HG02571 (cell line): Measurements from ENCODE around the gene STH.

ENCODE experiments used
- ATAC-seq: cut with Tn5 transposase; IDR thresholded peaks from one replicate; pipeline ENCODE4 v1.9.1; 2021; ENCODE audit warnings: mild to moderate bottlenecking, moderate library complexity; ENCODE audit not compliant: unreplicated experiment

STH gene

DNA sequence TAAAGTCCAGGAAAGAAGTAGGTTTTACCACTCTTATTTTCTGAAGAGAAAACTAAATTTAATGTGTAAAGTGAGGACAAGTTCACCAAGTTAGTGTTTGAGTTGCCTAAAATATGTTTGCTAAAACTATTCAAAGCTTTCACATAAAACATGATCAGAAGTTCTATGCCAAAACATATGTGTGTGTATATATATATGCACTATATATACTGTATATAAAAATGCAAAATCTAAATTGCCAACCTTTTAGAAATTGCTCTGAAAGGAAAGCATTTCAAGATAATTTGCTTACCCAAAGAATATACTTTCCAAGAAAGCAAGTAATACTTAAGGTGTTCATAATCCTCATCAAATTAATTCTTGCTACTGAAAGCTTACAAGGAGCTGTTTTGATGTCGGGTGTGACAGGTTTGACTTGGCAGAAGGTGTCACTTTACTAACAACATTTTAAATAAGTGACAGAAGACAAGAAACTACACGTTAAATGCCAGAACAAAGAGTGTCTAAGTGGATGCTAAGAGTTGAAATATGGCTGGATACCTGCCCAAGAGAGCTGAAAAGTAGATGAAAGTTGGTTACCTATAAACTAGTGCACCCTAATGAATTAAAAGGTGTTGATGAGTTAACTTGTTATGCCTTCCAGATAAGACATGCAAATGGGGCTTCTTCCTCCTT lies 32.3 kb upstream of the STH start:
- no peak for ATAC-seq

DNA sequence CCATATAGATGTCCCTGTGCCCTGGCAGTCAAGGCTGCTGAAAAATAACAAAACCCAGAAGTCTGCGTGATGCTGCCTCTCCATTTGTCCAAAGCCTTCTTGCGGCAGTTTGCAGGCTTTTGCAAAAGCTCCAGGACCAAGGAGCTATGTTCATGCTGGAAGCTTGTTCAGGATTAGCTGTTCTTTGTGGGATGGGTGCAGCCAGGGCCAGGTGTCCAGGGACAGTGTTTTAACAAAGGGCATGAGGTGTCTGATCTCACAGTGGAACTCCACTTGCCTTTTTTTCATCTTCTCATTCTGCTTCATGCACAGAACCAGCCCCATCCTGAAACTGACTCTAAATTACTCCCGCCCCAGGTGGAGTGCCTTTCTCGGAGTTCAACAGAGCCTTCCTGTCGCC lies 31.7 kb upstream of the STH start:
- ATAC-seq: no peak

DNA sequence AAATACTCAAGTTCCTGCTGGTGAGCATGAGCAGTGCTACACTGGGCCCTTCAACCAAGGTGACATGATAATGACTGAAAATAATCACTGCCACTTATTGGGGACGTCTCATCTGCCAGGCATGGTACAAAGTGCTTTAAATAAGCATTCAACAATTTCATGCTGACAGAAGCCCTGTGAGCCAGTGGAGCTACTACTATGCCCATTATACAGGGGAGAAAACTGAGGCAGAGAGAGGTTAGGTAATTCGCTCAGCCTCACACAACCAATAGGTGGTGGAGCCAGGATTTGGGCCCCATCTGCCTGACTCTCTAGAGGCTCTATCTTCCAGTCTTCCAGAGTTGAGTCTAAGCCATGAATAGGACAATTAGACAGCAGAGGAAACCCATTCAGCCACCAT lies 30.3 kb upstream of the STH start:
- ATAC-seq: no peak

DNA sequence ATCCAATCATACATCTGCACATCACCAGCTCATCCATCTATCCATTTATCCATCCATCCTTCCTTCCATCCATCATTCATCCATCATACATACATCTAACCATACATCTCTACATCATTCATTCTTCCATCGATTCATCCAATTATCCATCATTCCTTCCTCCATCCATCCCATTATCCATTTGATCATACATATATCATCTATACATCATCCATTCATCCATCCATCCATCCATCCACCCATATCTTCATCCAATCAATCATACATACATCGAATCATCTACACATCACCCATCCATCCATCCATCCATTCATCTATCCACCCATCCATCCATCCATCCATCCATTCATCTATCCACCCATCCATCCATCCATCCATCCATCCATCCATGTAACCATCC lies 29.3 kb upstream of the STH start:
- ATAC-seq: no peak

DNA sequence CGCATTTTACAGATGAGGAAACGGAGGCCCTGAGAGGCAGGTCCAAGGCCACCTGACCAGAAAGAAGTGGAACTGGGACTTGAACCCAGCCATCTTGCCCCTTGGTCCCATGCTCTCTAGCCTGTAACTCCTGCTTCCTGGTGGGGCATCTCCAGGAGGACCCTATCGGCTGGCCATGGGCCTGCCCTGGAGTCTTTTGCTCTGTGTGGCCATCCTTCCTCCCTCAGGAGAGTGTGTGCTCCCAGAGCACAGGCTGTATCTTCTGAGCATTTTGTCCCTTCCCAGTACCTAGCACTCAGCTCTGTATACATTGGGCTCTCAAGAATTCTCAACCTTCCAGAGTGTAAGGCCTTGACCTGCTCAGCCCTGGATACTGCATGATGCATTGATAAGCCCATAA lies 28.4 kb upstream of the STH start:
- ATAC-seq: no peak

DNA sequence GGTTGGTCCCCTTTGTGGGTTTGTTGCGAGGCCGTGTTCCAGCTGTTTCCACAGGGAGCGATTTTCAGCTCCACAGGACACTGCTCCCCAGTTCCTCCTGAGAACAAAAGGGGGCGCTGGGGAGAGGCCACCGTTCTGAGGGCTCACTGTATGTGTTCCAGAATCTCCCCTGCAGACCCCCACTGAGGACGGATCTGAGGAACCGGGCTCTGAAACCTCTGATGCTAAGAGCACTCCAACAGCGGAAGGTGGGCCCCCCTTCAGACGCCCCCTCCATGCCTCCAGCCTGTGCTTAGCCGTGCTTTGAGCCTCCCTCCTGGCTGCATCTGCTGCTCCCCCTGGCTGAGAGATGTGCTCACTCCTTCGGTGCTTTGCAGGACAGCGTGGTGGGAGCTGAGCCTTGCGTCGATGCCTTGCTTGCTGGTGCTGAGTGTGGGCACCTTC lies 27.3 kb upstream of the STH start:
- ATAC-seq: no peak

DNA sequence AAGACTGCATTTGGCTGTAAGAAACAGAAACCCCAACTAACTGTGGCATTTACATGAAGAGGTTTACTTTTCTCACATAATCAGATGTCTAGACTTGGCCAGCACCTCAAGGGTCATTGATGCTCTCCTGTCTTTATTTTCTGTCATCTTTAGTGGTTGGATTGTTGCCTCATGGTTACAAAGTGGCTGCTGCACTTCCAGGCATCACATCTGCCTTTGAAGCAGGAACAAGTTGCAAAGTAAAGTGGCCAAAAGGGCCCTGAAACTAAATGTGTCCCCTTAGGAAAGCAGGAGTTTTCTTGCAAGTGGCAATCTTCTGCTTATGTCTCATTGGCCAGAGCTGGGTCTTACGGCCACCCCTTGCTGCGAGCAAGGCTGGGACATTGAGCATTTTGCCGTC lies 26.5 kb upstream of the STH start:
- no peak for ATAC-seq

DNA sequence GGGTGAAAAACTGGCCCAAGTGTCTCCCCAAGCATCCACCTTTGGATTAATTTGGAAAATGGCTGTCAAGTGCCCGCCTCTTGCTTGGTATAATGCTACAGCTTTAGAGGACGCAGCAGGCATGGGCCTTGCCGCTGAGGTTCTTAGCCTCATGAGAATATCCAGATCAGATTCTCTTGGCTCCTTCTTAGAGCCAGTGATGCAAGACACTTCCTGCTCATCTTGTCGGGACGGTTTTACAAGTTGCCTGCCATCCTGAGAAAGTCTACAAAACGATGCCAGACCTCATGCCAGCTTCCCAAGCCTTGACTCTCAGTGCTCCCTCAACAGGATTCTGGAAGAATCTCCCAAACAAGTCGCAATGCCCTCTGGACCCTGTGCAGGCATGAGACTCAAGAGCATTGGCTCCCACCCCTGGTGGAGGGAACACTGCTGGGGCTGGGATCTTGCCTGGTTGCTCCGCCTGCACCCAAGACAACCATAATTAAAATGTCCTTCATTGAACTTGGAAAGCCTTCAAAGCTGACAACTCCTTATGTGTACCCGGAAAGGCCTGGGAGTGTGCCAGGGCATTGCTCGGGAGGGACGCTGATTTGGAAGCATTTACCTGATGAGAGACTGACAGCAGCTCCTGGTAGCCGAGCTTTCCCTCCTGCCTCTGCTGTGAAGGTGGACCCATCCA lies 25.8 kb upstream of the STH start:
- ATAC-seq: no peak

DNA sequence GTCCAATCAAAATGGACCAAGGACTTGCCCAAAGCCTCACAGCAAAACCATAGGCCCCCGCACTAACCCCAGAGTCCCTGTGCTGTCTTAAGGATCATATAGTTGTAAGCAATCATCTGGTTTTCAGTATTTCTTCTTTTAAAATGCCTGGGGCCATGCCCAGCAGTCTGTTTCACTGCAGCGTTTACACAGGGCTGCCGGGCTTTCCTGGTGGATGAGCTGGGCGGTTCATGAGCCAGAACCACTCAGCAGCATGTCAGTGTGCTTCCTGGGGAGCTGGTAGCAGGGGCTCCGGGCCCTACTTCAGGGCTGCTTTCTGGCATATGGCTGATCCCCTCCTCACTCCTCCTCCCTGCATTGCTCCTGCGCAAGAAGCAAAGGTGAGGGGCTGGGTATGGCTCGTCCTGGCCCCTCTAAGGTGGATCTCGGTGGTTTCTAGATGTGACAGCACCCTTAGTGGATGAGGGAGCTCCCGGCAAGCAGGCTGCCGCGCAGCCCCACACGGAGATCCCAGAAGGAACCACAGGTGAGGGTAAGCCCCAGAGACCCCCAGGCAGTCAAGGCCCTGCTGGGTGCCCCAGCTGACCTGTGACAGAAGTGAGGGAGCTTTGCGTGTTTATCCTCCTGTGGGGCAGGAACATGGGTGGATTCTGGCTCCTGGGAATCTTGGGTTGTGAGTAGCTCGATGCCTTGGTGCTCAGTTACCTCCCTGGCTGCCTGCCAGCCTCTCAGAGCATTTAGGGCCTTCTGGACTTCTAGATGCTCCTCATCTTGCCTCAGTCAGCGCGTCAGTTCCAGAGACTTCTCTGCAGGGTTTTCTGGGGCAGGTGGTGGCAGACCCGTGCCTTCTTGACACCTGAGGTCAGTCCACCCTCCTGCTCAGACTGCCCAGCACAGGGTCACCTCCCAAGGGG lies 24.8 kb upstream of the STH start:
- no peak for ATAC-seq

DNA sequence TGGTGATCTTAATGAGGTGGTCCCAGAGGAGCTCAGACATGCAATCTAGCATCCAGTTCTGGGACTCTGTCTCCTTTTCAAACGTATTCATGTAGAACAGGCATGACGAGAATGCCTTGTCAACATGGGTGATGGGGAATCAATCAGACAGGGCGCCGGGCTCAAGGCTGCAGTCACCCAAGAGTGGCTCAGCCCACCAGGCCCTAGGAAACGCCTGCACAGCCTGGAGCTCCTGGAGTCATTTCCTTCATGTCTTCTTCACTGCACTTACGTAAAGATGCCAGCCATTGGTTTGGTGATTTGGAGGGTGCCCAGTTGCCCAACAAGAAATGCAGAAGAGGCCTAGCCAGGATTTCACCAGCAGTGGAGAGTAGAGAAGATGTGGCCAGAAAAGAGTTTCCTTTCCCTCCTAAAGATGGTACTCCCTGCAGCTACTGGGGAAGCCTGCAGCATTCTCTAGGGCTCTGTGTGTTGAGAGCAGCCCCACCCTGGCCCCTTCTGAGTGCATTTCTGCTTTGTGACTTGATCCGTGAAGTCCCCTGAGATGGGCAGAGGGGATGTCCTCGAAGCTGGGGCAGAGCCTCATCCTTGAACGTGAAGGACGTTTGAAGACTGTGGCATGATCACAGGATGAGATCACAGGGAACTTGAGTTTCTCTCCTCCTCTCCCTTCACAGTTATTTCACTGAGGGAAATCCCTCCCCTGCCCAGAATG lies 24.0 kb upstream of the STH start:
- no peak for ATAC-seq

DNA sequence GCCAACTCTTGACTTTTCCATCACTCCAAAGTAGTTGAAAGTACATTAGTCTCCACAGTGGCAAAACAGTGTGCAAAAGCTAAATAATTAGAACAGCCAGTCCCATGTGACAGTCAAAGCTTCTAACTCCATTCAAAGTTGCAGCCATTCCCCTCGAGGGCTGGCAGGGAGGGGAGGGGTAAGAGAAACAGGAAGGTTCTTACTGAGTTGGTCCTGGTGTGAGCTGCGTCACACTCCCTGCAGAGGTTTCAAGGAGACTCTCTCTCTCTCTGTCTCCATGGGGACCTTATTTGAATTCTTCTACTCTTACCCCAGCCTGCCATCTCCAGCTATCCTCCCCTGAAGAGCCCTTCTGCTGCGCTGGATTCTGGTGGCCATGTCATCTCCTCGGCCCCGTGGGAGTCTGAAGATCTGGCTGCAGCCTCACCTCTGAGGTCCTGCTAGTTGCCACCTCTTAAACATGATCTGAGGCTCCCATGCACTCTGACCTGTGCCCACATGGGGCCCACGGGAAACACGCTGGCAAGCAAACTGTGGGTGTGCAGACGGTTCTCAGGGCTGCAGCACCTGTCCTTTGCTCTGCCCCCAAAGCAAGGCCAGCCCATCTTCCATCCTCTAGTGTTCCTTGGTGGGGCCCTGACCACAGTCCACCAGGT lies 23.3 kb upstream of the STH start:
- no peak for ATAC-seq

DNA sequence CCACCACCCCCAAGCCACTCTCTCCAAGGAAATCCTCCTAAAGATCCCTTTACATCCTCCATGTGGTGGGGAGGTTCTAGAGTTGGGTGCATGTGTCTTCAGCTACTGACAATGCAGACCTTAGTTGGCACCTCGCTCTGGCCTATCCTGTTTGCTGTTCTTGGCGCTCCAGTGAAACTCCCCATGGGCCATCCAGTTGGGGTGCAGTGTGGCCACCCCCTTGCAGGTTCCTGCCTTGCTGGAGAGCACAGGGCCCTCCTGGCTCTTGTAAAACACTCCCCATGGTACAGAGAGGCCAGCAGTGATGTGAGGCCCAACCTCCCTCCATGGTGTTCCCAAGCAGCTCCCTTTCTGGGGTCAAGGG lies 22.7 kb upstream of the STH start:
- no peak for ATAC-seq

DNA sequence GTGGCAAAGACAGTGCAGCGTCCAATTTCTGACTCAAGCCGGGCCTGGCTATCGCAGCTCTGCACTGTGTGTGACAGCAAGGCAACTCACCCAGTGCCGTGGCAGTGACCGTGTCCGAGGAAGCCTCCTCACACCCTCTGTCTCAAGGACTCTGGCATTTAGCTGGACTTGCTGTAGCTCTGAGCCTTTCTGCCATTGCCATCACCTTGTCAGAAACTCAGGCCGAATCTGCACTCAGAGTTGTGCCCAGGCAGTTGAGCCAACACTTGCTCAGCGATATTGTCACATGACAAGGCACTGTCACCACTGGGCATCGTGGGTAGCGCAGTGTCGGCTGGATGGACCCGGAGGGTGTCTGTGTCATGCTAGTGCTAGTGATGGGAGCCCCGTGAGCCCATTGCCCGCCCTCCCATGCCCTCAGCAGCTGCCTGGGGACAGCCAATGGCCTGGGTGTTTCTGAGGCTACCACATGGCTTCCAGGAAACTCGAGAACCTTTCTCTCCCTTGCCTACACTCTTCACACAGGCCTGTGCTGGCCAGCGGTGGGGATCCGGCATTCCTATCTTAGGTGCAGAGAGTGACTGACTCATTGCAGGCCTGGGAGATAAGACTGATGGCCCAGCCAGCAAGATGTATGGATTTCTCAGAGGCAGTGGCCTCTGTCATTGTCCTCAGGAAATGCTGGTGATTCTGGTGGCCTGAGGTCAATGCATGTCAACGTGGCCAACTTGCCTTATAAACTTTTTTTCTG lies 22.1 kb upstream of the STH start:
- no peak for ATAC-seq

DNA sequence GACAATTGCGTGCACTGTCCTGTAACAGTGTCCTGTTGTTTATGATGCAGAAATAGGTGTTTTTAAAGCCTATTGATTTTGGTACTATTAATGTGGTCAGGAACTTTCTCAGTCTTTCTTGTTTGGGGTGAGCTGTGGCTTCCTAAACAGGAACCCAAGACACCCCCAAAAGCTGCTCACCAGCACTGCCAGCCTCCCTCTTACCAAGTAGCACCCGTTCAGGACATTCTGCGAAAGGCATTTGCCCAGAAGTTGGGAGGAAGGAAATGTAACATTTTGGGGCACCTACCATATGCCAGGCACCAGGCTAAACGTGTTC lies 21.6 kb upstream of the STH start:
- no peak for ATAC-seq

DNA sequence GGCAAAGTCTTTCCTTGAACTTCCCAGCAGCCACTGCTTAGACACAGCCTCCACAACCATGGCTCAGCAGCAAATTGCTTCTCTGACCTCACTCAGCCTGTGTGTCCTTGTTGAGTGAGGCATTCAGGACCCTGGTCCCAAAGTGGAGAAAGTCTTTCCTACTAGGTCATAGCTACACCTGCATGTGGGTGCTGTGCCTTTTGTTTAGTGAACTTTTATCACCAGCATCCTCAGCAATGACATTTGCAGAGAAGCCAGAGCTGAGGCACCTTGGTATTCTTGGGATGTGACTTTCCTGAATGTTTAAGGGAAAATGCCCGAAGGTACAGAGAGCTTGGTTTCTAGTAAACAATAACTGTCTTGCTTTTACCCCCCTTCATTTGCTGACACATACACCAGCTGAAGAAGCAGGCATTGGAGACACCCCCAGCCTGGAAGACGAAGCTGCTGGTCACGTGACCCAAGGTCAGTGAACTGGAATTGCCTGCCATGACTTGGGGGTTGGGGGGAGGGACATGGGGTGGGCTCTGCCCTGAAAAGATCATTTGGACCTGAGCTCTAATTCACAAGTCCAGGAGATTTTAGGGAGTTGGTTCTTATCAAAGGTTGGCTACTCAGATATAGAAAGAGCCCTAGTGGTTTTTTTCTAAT lies 20.9 kb upstream of the STH start:
- no peak for ATAC-seq

DNA sequence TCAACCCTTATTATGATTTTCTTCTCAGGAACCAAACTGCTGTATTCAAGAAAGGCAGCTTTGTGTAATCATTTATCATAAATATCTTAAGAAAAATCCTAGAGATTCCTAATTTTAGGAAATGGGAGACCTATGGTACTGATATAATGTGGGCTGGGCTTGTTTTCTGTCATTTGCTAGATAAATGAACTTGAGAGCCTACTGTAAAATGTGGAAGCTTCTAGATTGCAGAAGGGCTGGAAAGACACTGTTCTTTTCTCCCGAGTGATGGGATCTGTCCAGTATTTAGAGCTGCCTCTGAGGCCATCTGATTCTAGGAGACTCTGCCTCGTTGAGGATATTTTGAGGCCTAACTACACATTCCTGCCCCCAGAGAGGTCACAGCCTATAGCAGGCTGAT lies 19.9 kb upstream of the STH start:
- no peak for ATAC-seq

DNA sequence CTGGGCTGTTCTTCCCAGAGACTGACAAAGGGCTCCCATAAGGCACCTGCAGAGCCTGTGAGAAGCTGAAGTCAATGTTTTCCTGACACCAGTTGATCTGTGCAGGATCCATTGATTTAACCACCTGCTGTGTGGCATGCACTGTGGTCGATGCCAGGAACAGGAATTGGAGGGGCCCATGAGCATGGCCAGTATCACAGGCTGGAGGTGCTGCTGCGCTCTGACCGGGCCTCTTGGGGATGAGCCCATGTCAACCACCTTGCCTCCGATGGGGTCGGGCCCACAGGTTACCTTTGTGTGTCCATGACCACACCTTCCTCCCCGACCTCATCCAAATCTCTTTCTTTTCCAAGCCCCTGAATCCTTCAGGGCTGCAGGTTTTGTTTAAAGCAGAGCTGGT lies 18.2 kb upstream of the STH start:
- no peak for ATAC-seq

DNA sequence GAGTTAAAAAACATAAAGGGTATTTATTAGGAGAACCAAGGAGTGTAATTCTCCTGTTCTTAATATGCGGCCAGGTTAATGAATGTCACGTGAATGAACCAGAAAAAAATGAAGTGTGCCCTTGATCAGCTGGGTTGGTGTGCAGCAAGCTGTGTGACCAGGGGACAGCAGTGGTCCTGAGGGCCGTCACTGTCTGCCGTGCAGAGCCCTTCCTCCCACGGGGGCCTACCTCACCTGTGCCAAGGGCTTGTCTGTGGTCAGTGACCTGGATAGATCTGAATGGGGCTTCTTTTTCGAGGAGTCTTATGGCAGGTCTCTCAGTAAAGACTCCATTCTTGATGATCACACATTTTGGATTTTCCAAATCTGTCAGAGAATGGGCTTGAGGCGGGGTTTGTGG lies 17.7 kb upstream of the STH start:
- no peak for ATAC-seq

DNA sequence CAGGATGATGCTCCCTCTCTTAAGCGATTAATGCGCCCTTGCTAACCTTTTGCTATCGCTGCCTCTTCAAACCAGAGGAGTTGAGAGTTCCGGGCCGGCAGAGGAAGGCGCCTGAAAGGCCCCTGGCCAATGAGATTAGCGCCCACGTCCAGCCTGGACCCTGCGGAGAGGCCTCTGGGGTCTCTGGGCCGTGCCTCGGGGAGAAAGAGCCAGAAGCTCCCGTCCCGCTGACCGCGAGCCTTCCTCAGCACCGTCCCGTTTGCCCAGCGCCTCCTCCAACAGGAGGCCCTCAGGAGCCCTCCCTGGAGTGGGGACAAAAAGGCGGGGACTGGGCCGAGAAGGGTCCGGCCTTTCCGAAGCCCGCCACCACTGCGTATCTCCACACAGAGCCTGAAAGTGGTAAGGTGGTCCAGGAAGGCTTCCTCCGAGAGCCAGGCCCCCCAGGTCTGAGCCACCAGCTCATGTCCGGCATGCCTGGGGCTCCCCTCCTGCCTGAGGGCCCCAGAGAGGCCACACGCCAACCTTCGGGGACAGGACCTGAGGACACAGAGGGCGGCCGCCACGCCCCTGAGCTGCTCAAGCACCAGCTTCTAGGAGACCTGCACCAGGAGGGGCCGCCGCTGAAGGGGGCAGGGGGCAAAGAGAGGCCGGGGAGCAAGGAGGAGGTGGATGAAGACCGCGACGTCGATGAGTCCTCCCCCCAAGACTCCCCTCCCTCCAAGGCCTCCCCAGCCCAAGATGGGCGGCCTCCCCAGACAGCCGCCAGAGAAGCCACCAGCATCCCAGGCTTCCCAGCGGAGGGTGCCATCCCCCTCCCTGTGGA lies 16.0 kb upstream of the STH start:
- ATAC-seq: no peak
